HG03378 (cell line): Measurements from ENCODE around the gene LAMA2.

ENCODE experiments used
- ATAC-seq: cut with Tn5 transposase; IDR thresholded peaks from one replicate; pipeline ENCODE4 v1.9.1; 2021; ENCODE audit warnings: mild to moderate bottlenecking, moderate library complexity; ENCODE audit not compliant: unreplicated experiment

LAMA2 gene

GRCh38 chr6:129287231-129288177 lies 404.6 kb downstream of the LAMA2 start:
- no peak for ATAC-seq

- ATAC-seq, result no peak
These were observed 406.5 kb downstream of the LAMA2 start for GRCh38 chr6:129289442-129289841.

GRCh38 chr6:129292836-129293235 lies 409.9 kb downstream of the LAMA2 start:
- ATAC-seq, result no peak

- no peak for ATAC-seq
These were observed 414.7 kb downstream of the LAMA2 start for GRCh38 chr6:129297592-129297991.

GRCh38 chr6:129302671-129303070 lies 419.7 kb downstream of the LAMA2 start:
- no peak for ATAC-seq

GRCh38 chr6:129306826-129307225 lies 423.9 kb downstream of the LAMA2 start:
- ATAC-seq, result no peak

- ATAC-seq, result no peak
These were observed 424.9 kb downstream of the LAMA2 start for GRCh38 chr6:129307845-129308244.

GRCh38 chr6:129309154-129309553 lies 426.2 kb downstream of the LAMA2 start:
- no peak for ATAC-seq

GRCh38 chr6:129312880-129313279 lies 429.9 kb downstream of the LAMA2 start:
- no peak for ATAC-seq

- no peak for ATAC-seq
These were observed 431.6 kb downstream of the LAMA2 start for GRCh38 chr6:129314575-129314974.

GRCh38 chr6:129317931-129318820 lies 435.2 kb downstream of the LAMA2 start:
- no peak for ATAC-seq

GRCh38 chr6:129320892-129321291 lies 438.0 kb downstream of the LAMA2 start:
- ATAC-seq, result no peak

GRCh38 chr6:129321303-129321702 lies 438.4 kb downstream of the LAMA2 start:
- ATAC-seq, result no peak

GRCh38 chr6:129324345-129324744 lies 441.4 kb downstream of the LAMA2 start:
- ATAC-seq, result no peak

GRCh38 chr6:129329678-129330077 lies 446.7 kb downstream of the LAMA2 start:
- ATAC-seq, result no peak

GRCh38 chr6:129331450-129332138 lies 448.7 kb downstream of the LAMA2 start:
- no peak for ATAC-seq

GRCh38 chr6:129335792-129336191 lies 452.9 kb downstream of the LAMA2 start:
- ATAC-seq, result no peak

- ATAC-seq, result no peak
These were observed 455.7 kb downstream of the LAMA2 start for GRCh38 chr6:129338683-129339082.

GRCh38 chr6:129340983-129341382 lies 458.0 kb downstream of the LAMA2 start:
- no peak for ATAC-seq

- ATAC-seq, result no peak
These were observed 459.3 kb downstream of the LAMA2 start for GRCh38 chr6:129342243-129342642.

- ATAC-seq, result no peak
These were observed 459.9 kb downstream of the LAMA2 start for GRCh38 chr6:129342796-129343195.
